ENCODE measurements around the gene TESK2. TPM values are rescaled to one million over a fixed set of nuclear protein-coding genes. Genes with fewer than 3 reads are reported as not detected.

TESK2 gene
- total RNA-seq, 1 donor from 2014 or later = 14.9 TPM

GRCh38 chr1:45429561-45430159 is 61.3 kb downstream of the TESK2 start:
- H3K4me1 Mint-ChIP-seq = no peaks in the 10 kb centered on the region
- Histone ChIP-seq H3K4me1 (no peaks in the 10 kb centered on the region), H3K27me3 (no peaks in the 10 kb centered on the region), H3F3A (ENCODE audit: low read depth) (no peaks in the 10 kb centered on the region), H3K9me3 (ENCODE audit: low read depth) (no peaks in the 10 kb centered on the region), H3K4me3 (no peak overlapping the region), H3K9ac (no peak overlapping the region), H3K27ac (no peak overlapping the region), H3K36me3 (no peaks in the 10 kb centered on the region), H3K79me2 (ENCODE audit: low read depth) (no peaks in the 10 kb centered on the region), H4K20me1 (ENCODE audit: low read depth) (no peaks in the 10 kb centered on the region), H3K4me2 (no peak overlapping the region), H2AFZ (replicated peaks) (no peak overlapping the region)
- no peak overlapping the region for H3K4me3 Mint-ChIP-seq
- no peak for DNase-seq (ENCODE audit: low spot score)
- H3K36me3 Mint-ChIP-seq = no peaks in the 10 kb centered on the region
- H3K9me3 Mint-ChIP-seq = no peaks in the 10 kb centered on the region
- TF ChIP-seq EZH2phosphoT487 (IDR thresholded peaks at IDR 0.05) = no peak
- TF ChIP-seq, protein P1, sequence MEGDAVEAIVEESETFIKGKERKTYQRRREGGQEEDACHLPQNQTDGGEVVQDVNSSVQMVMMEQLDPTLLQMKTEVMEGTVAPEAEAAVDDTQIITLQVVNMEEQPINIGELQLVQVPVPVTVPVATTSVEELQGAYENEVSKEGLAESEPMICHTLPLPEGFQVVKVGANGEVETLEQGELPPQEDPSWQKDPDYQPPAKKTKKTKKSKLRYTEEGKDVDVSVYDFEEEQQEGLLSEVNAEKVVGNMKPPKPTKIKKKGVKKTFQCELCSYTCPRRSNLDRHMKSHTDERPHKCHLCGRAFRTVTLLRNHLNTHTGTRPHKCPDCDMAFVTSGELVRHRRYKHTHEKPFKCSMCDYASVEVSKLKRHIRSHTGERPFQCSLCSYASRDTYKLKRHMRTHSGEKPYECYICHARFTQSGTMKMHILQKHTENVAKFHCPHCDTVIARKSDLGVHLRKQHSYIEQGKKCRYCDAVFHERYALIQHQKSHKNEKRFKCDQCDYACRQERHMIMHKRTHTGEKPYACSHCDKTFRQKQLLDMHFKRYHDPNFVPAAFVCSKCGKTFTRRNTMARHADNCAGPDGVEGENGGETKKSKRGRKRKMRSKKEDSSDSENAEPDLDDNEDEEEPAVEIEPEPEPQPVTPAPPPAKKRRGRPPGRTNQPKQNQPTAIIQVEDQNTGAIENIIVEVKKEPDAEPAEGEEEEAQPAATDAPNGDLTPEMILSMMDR (IDR thresholded peaks at IDR 0.05) = no peak
- TF ChIP-seq EZH2 (IDR thresholded peaks at IDR 0.05) = no peak
- H3K27me3 Mint-ChIP-seq (ENCODE audit: insufficient read depth, low read depth) = peaks cover 3% of the 10 kb centered on the region
- no peak overlapping the region for H3K27ac Mint-ChIP-seq

DNA sequence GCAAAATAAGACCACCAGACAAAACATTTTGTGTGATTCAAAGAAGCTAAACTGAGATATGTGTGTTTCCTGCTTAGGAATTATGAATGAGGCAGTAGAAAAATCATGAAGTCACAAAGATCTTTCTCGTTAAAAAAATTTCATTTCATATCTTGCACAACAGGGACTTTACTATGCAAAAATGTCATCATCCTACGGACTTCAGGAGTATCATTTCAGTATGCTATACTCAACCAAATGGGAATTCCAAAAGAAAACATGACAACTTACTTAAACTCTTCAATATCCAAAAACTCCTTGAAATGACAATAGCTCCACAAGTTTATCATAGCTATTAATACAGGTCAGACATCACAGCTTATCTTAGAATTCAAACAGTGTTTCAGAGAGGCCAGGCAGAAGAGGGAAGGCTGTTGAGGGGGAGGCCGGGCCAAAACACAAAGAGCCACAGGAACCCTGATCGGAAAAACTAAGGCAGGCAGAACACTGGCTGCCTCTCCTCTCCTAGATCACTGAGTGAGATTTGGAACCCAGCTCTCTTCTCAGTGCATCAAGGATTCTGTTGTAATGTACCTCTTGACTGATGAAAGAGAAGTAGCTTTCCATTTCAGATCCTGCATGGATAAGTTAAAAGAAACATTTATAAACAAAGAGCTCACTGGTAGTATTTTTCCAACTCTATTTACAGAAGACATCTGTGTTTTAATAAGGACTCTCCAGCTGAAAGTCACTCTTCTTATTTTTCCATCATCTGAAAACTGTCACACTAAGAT is 66.9 kb downstream of the TESK2 start:
- DNase-seq (ENCODE audit: low spot score) = no peak
- no peaks in the 10 kb centered on the region for H4K20me1 ChIP-seq (ENCODE audit: low read depth)
- no peaks in the 10 kb centered on the region for H3K4me1 ChIP-seq
- Mint-ChIP-seq H3K4me1 (no peaks in the 10 kb centered on the region), H3K4me3 (no peak overlapping the region), H3K36me3 (peaks cover 3% of the 10 kb centered on the region), H3K27ac (no peak overlapping the region), H3K27me3 (ENCODE audit: insufficient read depth, low read depth) (peaks cover 2% of the 10 kb centered on the region), H3K9me3 (peaks cover 3% of the 10 kb centered on the region)
- TF ChIP-seq EZH2phosphoT487 (IDR thresholded peaks at IDR 0.05) (no peak), EZH2 (IDR thresholded peaks at IDR 0.05) (no peak)
- TF ChIP-seq, protein P1 (IDR thresholded peaks at IDR 0.05) = no peak
- no peaks in the 10 kb centered on the region for H3F3A ChIP-seq (ENCODE audit: low read depth)
- no peak overlapping the region for H3K4me3 ChIP-seq
- H3K9me3 ChIP-seq (ENCODE audit: low read depth) = no peaks in the 10 kb centered on the region
- no peak overlapping the region for H2AFZ ChIP-seq (replicated peaks)
- H3K27me3 ChIP-seq = no peaks in the 10 kb centered on the region
- no peak overlapping the region for H3K4me2 ChIP-seq
- no peaks in the 10 kb centered on the region for H3K79me2 ChIP-seq (ENCODE audit: low read depth)
- H3K36me3 ChIP-seq = no peaks in the 10 kb centered on the region
- no peak overlapping the region for H3K9ac ChIP-seq
- no peak overlapping the region for H3K27ac ChIP-seq

GRCh38 chr1:45421935-45422334 is 69.0 kb downstream of the TESK2 start:
- Mint-ChIP-seq H3K4me3 (no peak overlapping the region), H3K27me3 (ENCODE audit: insufficient read depth, low read depth) (peaks cover 4% of the 10 kb centered on the region)

More at GRCh38 chr1:45421935-45422334, 69.0 kb downstream of the TESK2 start:
- Histone ChIP-seq H3K27ac (no peak overlapping the region), H3K4me2 (no peak overlapping the region), H2AFZ (replicated peaks) (no peak overlapping the region), H3K79me2 (ENCODE audit: low read depth) (no peaks in the 10 kb centered on the region), H3K27me3 (no peaks in the 10 kb centered on the region), H4K20me1 (ENCODE audit: low read depth) (no peaks in the 10 kb centered on the region), H3K4me3 (no peak overlapping the region), H3K36me3 (no peaks in the 10 kb centered on the region), H3K9me3 (ENCODE audit: low read depth) (no peaks in the 10 kb centered on the region), H3K4me1 (no peaks in the 10 kb centered on the region), H3F3A (ENCODE audit: low read depth) (no peaks in the 10 kb centered on the region), H3K9ac (no peak overlapping the region)
- no peaks in the 10 kb centered on the region for H3K4me1 Mint-ChIP-seq
- DNase-seq (ENCODE audit: low spot score) = no peak
- peaks cover 3% of the 10 kb centered on the region for H3K9me3 Mint-ChIP-seq
- H3K36me3 Mint-ChIP-seq = peaks cover 3% of the 10 kb centered on the region
- no peak overlapping the region for H3K27ac Mint-ChIP-seq
- TF ChIP-seq EZH2phosphoT487 (IDR thresholded peaks at IDR 0.05) (no peak), EZH2 (IDR thresholded peaks at IDR 0.05) (no peak)
- TF ChIP-seq, protein P1 (IDR thresholded peaks at IDR 0.05) = no peak
